ENCODE results near the gene NTN4. TPM values are rescaled to one million over a fixed set of nuclear protein-coding genes. Genes with fewer than 3 reads are reported as not detected.

The NTN4 gene
- total RNA-seq, 1 experiment from 2014 or later: 0.17 TPM

DNA sequence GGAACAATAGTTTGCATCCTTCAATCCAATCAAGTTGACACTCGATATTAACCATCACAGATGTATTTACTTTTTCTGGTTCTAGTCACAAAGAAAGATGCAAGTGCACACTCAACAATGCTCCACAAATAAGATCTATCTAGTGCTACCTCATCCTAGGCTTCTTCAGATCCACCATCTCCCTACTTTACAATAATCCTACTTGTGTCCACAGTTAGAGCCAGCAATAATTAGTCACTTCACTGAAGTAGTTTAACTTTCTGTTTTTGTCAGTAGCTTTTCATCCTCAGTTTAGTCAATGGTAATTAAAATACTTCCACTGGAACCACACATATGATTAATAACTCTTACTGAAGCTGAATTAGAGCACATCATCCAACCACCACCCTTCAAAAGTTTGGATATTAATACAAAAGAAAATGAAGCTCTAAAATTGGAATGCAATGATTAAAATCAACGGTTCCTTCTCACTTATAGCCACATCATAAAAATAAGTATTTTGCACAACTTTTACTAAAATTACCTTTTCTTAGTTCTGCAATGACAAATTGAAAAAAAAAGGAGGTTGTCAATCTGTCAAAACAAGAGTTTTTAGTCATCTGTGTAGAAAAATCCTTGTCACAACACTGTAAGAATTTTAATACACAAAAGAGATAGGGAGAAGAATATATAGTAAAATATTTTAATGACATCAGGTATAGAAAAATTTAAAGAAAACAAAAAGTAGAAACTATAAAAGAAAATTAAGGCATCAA, 39.9 kb upstream of the NTN4 start:
- Mint-ChIP-seq H3K36me3 (ENCODE audit: insufficient read depth in 1 of 3, low read depth in 3 of 3) (no peaks in the 10 kb centered on the region), H3K9me3 (no peaks in the 10 kb centered on the region; a peak in 1 of 5 replicates), H3K4me1 (peaks cover 12 to 13% of the 10 kb centered on the region in 2 experiments), H3K27me3 (ENCODE audit: low read depth) (no peaks in the 10 kb centered on the region; the same call in none of the 2 replicates), H3K27ac (no peak overlapping the region), H3K4me3 (no peak overlapping the region)
- Histone ChIP-seq H2AFZ (ENCODE audit: low read length) (no peak overlapping the region), H4K20me1 (ENCODE audit: control insufficient read depth, insufficient read depth, insufficient read length) (no peaks in the 10 kb centered on the region), H3K18ac (ENCODE audit: insufficient read length, low read depth, low read length) (no peak overlapping the region), H3K79me1 (ENCODE audit: insufficient read depth, low read depth, low read length, poor library complexity, severe bottlenecking) (no peaks in the 10 kb centered on the region), H3K9me3 (ENCODE audit: control insufficient read depth, low read depth, low read length) (no peaks in the 10 kb centered on the region), H3K9ac (ENCODE audit: extremely low read depth, insufficient read length, low read length) (no peak overlapping the region), H3K27ac (ENCODE audit: insufficient read length, low read depth, low read length) (no peak overlapping the region), H3K4ac (ENCODE audit: low read depth, low read length) (no peak overlapping the region), H2BK5ac (ENCODE audit: insufficient read length, low read length) (no peak overlapping the region), H2BK120ac (ENCODE audit: low read depth, low read length, poor library complexity, severe bottlenecking) (no peak overlapping the region), H3K56ac (ENCODE audit: insufficient read length, low read depth, low read length) (no peak overlapping the region), H2BK12ac (ENCODE audit: insufficient read length, low read depth, low read length) (no peak overlapping the region), H3T11ph (ENCODE audit: low read length) (no peak overlapping the region), H2AK5ac (ENCODE audit: insufficient read length, low read length) (no peak overlapping the region), H3K27me3 (ENCODE audit: insufficient read depth, low read length) (no peaks in the 10 kb centered on the region), H3K23me2 (ENCODE audit: insufficient read length, low read depth, low read length, poor library complexity, severe bottlenecking) (no peaks in the 10 kb centered on the region), H2BK20ac (ENCODE audit: low read depth, low read length, poor library complexity, severe bottlenecking) (no peak overlapping the region), H4K91ac (ENCODE audit: insufficient read length, low read depth, low read length) (no peak overlapping the region), H3K79me2 (ENCODE audit: insufficient read depth, low read length) (no peaks in the 10 kb centered on the region), H4K5ac (ENCODE audit: insufficient read length, low read depth, low read length) (no peak overlapping the region), H3K23ac (ENCODE audit: insufficient read length, low read depth, low read length) (no peak overlapping the region), H3K4me2 (ENCODE audit: insufficient read depth, insufficient read length, low read length) (no peak overlapping the region), H3K14ac (ENCODE audit: insufficient read depth, low read length) (no peak overlapping the region), H4K8ac (replicated peaks; ENCODE audit: insufficient read length, low read depth, low read length) (no peak overlapping the region), H2BK15ac (ENCODE audit: low read depth, low read length) (no peak overlapping the region), H3K4me1 (ENCODE audit: insufficient read depth, low read length) (no peaks in the 10 kb centered on the region; the same call in 1 of the 2 replicates)
- no peak for DNase-seq
- TF ChIP-seq, protein P1, sequence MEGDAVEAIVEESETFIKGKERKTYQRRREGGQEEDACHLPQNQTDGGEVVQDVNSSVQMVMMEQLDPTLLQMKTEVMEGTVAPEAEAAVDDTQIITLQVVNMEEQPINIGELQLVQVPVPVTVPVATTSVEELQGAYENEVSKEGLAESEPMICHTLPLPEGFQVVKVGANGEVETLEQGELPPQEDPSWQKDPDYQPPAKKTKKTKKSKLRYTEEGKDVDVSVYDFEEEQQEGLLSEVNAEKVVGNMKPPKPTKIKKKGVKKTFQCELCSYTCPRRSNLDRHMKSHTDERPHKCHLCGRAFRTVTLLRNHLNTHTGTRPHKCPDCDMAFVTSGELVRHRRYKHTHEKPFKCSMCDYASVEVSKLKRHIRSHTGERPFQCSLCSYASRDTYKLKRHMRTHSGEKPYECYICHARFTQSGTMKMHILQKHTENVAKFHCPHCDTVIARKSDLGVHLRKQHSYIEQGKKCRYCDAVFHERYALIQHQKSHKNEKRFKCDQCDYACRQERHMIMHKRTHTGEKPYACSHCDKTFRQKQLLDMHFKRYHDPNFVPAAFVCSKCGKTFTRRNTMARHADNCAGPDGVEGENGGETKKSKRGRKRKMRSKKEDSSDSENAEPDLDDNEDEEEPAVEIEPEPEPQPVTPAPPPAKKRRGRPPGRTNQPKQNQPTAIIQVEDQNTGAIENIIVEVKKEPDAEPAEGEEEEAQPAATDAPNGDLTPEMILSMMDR (conservative IDR thresholded peaks at IDR 0.05): no peak
- WGBS (ENCODE audit: extremely low coverage, insufficient read length, low lambda C conversion rate): no CpG with 5 or more reads among the region's 2 CpGs
